Measurements from ENCODE around the gene SPSB4. TPM values are rescaled to one million over a fixed set of nuclear protein-coding genes. Genes with fewer than 3 reads are reported as not detected.

The SPSB4 gene
- total and polyA plus RNA-seq, 4 donors: 0.19 to 1.9 (median 0.87) TPM

DNA sequence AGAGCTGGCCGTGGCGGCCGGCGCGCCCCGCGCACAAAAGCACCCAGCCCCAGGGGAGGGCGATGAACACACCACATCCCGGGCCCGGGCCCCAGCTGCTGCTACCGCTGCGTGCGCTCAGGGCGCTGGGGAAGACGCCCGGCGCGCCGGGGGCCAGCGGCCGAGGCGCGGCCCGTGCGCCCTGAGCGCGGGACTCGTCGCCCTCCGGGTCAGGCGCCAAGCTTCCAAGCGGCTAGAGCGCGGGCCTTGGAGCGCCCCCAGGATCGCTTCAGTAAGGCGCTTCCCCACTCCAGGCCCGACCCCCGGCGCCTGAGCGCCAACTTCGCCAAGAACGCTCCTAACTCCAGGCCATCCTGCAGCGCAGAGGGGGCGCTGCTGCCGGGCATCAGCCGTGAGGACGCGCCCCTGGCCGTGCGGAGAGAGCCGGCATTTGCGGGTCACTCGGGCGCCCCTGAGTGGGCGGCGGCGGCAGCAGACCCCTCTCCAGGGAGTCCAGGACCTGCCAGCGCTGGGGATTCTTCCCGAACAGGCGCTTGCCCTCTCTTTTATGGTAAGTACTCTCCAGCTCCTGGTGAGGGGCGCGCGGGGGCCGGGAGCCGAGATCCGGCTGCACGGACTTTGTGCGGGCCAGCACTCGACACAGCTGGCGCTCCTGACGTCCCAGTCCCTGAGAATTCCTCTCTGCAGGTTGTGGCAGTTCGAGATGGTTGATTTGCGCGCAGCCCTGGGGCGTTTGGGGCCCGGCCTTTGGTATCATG lies 475 bp downstream of the SPSB4 start:
- H3K4me1 ChIP-seq (ENCODE audit: control insufficient read depth in 4 of 4, insufficient read depth in 4 of 4, low read length in 3 of 4): peaks cover 0 to 22% (median 3%) of the 10 kb centered on the region in 4 donors
- 1% methylated on average over 77 of the region's 77 CpGs for WGBS
- H3K36me3 ChIP-seq (ENCODE audit: control insufficient read depth in 4 of 4, insufficient read depth in 3 of 4, low read depth in 1 of 4, low read length in 3 of 4): no peaks in the 10 kb centered on the region
- no peak overlapping the region for H3K27ac ChIP-seq (ENCODE audit: low read depth in 1 of 2, low read length in 2 of 2)
- no peak overlapping the region for H3K9ac ChIP-seq (ENCODE audit: low read depth in 1 of 2, low read length in 2 of 2)
- peaks cover 5 to 33% (median 14%) of the 10 kb centered on the region in 4 donors for H3K27me3 ChIP-seq (ENCODE audit: control insufficient read depth in 4 of 4, insufficient read depth in 4 of 4, low read length in 3 of 4)
- peak overlapping the region in 1 of 3 donors; percentile 31 for H3K4me3 ChIP-seq (ENCODE audit: low read depth in 1 of 3, low read length in 3 of 3)
- TF ChIP-seq, protein P1, sequence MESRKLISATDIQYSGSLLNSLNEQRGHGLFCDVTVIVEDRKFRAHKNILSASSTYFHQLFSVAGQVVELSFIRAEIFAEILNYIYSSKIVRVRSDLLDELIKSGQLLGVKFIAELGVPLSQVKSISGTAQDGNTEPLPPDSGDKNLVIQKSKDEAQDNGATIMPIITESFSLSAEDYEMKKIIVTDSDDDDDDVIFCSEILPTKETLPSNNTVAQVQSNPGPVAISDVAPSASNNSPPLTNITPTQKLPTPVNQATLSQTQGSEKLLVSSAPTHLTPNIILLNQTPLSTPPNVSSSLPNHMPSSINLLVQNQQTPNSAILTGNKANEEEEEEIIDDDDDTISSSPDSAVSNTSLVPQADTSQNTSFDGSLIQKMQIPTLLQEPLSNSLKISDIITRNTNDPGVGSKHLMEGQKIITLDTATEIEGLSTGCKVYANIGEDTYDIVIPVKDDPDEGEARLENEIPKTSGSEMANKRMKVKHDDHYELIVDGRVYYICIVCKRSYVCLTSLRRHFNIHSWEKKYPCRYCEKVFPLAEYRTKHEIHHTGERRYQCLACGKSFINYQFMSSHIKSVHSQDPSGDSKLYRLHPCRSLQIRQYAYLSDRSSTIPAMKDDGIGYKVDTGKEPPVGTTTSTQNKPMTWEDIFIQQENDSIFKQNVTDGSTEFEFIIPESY (IDR thresholded peaks at IDR 0.05): no peak
- TF ChIP-seq, protein P2, sequence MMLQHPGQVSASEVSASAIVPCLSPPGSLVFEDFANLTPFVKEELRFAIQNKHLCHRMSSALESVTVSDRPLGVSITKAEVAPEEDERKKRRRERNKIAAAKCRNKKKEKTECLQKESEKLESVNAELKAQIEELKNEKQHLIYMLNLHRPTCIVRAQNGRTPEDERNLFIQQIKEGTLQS (IDR thresholded peaks at IDR 0.05): no peak
- TF ChIP-seq JUND (IDR thresholded peaks at IDR 0.05) (no peak), EGR1 (IDR thresholded peaks at IDR 0.05; ENCODE audit: low read depth in 2 of 2) (no peak)
- TF ChIP-seq, protein P3, sequence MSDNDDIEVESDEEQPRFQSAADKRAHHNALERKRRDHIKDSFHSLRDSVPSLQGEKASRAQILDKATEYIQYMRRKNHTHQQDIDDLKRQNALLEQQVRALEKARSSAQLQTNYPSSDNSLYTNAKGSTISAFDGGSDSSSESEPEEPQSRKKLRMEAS (IDR thresholded peaks at IDR 0.05): no peak
- no peak for DNase-seq (ENCODE audit: low spot score)
- no peaks in the 10 kb centered on the region for H3K9me3 ChIP-seq (ENCODE audit: control insufficient read depth in 4 of 4, low read length in 3 of 4)

DNA sequence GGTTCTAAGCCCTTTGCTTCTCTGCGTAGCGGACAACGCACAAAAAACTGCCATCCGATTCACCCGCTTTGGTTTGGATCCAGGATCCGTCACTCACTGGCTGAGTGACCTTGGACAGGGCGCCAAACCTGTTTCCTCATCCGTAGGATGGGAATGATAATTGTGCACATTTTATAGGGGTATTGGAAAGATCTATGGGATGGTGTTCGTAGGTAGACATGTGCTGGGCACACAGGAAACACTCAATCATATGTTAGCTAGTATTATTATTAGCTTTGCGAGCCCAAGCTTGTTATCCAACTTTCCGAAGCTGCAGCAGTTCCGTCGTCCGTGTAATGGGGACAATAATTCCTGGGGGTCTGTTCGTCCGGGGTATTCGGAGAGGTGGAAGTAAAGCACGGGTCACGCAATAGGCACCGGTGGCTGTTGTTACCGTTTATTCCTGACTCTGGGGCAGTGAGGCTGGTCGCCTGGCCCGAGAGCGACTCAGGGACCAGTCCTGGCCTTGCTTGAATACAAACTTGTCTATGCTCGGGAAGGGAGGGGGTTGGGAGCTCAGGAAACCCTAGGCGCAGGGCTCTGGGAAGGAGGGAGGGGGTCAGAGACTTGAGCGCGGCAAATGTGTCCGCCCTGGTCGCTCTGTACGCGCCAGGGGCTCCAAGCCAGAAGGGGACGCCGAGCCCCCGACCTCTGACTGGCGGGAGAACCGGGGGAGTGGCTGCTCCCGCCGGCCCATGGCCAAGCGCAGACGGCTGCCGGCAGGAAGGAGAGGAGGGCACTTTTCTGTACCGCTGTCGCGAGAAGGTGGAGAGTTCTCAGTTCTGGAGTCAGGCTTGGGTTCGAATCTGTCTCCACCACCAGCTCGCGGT lies 1.3 kb downstream of the SPSB4 start:
- WGBS: 5% methylated on average over 48 of the region's 48 CpGs
- no peak overlapping the region for H3K9ac ChIP-seq (ENCODE audit: low read depth in 1 of 2, low read length in 2 of 2)
- peaks cover 0 to 22% (median 3%) of the 10 kb centered on the region in 4 donors for H3K4me1 ChIP-seq (ENCODE audit: control insufficient read depth in 4 of 4, insufficient read depth in 4 of 4, low read length in 3 of 4)
- H3K4me3 ChIP-seq (ENCODE audit: low read depth in 1 of 3, low read length in 3 of 3): peak overlapping the region in 1 of 3 donors; percentile 31
- peaks cover 5 to 33% (median 14%) of the 10 kb centered on the region in 4 donors for H3K27me3 ChIP-seq (ENCODE audit: control insufficient read depth in 4 of 4, insufficient read depth in 4 of 4, low read length in 3 of 4)
- no peaks in the 10 kb centered on the region for H3K9me3 ChIP-seq (ENCODE audit: control insufficient read depth in 4 of 4, low read length in 3 of 4)
- TF ChIP-seq, protein P4, sequence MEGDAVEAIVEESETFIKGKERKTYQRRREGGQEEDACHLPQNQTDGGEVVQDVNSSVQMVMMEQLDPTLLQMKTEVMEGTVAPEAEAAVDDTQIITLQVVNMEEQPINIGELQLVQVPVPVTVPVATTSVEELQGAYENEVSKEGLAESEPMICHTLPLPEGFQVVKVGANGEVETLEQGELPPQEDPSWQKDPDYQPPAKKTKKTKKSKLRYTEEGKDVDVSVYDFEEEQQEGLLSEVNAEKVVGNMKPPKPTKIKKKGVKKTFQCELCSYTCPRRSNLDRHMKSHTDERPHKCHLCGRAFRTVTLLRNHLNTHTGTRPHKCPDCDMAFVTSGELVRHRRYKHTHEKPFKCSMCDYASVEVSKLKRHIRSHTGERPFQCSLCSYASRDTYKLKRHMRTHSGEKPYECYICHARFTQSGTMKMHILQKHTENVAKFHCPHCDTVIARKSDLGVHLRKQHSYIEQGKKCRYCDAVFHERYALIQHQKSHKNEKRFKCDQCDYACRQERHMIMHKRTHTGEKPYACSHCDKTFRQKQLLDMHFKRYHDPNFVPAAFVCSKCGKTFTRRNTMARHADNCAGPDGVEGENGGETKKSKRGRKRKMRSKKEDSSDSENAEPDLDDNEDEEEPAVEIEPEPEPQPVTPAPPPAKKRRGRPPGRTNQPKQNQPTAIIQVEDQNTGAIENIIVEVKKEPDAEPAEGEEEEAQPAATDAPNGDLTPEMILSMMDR (IDR thresholded peaks at IDR 0.05; ENCODE audit: low read depth, low read length, missing input control): no peak
- TF ChIP-seq, protein P2 (IDR thresholded peaks at IDR 0.05): no peak
- TF ChIP-seq NR2F2 (IDR thresholded peaks at IDR 0.05) (no peak), HNF4A (conservative IDR thresholded peaks at IDR 0.05) (no peak), RAD21 (IDR thresholded peaks at IDR 0.05) (no peak), FOXA1 (IDR thresholded peaks at IDR 0.05) (no peak), SP1 (IDR thresholded peaks at IDR 0.05) (no peak), HNF4G (IDR thresholded peaks at IDR 0.05) (no peak), RXRA (IDR thresholded peaks at IDR 0.05) (no peak), EGR1 (IDR thresholded peaks at IDR 0.05; ENCODE audit: low read depth in 2 of 2) (no peak), GABPA (IDR thresholded peaks at IDR 0.05 in 1 of 2, conservative IDR thresholded peaks at IDR 0.05 in 1 of 2) (no peak), YY1 (IDR thresholded peaks at IDR 0.05) (no peak), JUND (IDR thresholded peaks at IDR 0.05) (no peak), TAF1 (conservative IDR thresholded peaks at IDR 0.05) (no peak), FOXA2 (IDR thresholded peaks at IDR 0.05) (no peak)
- TF ChIP-seq, protein P3 (IDR thresholded peaks at IDR 0.05): no peak
- TF ChIP-seq, protein P5, sequence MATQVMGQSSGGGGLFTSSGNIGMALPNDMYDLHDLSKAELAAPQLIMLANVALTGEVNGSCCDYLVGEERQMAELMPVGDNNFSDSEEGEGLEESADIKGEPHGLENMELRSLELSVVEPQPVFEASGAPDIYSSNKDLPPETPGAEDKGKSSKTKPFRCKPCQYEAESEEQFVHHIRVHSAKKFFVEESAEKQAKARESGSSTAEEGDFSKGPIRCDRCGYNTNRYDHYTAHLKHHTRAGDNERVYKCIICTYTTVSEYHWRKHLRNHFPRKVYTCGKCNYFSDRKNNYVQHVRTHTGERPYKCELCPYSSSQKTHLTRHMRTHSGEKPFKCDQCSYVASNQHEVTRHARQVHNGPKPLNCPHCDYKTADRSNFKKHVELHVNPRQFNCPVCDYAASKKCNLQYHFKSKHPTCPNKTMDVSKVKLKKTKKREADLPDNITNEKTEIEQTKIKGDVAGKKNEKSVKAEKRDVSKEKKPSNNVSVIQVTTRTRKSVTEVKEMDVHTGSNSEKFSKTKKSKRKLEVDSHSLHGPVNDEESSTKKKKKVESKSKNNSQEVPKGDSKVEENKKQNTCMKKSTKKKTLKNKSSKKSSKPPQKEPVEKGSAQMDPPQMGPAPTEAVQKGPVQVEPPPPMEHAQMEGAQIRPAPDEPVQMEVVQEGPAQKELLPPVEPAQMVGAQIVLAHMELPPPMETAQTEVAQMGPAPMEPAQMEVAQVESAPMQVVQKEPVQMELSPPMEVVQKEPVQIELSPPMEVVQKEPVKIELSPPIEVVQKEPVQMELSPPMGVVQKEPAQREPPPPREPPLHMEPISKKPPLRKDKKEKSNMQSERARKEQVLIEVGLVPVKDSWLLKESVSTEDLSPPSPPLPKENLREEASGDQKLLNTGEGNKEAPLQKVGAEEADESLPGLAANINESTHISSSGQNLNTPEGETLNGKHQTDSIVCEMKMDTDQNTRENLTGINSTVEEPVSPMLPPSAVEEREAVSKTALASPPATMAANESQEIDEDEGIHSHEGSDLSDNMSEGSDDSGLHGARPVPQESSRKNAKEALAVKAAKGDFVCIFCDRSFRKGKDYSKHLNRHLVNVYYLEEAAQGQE (IDR thresholded peaks at IDR 0.05): no peak
- TF ChIP-seq, protein P1 (IDR thresholded peaks at IDR 0.05): no peak
- H3K27ac ChIP-seq (ENCODE audit: low read depth in 1 of 2, low read length in 2 of 2): no peak overlapping the region
- no peak for DNase-seq (ENCODE audit: low spot score)
- H3K36me3 ChIP-seq (ENCODE audit: control insufficient read depth in 4 of 4, insufficient read depth in 3 of 4, low read depth in 1 of 4, low read length in 3 of 4): no peaks in the 10 kb centered on the region

Measured in liver (tissue), 9 donors.